Spinal cord (tissue), 10 donors: ENCODE data around the gene AS3MT. TPM values are rescaled to one million over a fixed set of nuclear protein-coding genes. Genes with fewer than 3 reads are reported as not detected.
"Not testable (repeated sequence)": the region's sequence is repeated elsewhere in the genome, so short reads cannot be mapped to it uniquely, and the experiment has no call there.

Experiments used
- DNase-seq, 6 donors: peaks; one replicate each; pipeline versions ENCODE4 v3.0.0 to v3.0.0-alpha.2; 2013 to 2015; ENCODE audit warnings: low spot score in 6 of 6, low read depth in 4 of 6
- H3K27ac ChIP-seq: one replicate; pipeline ENCODE4 v1.5.1; 2013; ENCODE audit warnings: low read depth, low read length, control low read depth
- H3K27me3 ChIP-seq: one replicate; pipeline ENCODE4 v1.6.1; 2013; ENCODE audit warnings: low read length; ENCODE audit not compliant: control insufficient read depth, insufficient read depth
- H3K36me3 ChIP-seq: one replicate; pipeline ENCODE4 v1.6.1; 2013; ENCODE audit warnings: low read length; ENCODE audit not compliant: control insufficient read depth, insufficient read depth
- H3K4me1 ChIP-seq: one replicate; pipeline ENCODE4 v1.6.1; 2013; ENCODE audit warnings: low read length; ENCODE audit not compliant: control insufficient read depth, insufficient read depth
- H3K4me3 ChIP-seq: one replicate; pipeline ENCODE4 v1.5.1; 2013; ENCODE audit warnings: low read depth, low read length, control low read depth
- H3K9me3 ChIP-seq: one replicate; pipeline ENCODE4 v1.6.1; 2013; ENCODE audit warnings: low read length; ENCODE audit not compliant: control insufficient read depth, insufficient read depth
- WGBS: methylation state at CpG from one replicate; pipeline ENCODE4 v1.1.5; 2013; ENCODE audit warnings: missing lambda C conversion rate; ENCODE audit not compliant: insufficient coverage; 5-methylcytosine and 5-hydroxymethylcytosine counted together
- polyA plus RNA-seq, 2 donors: library from polyadenylated mRNA; unstranded; fragments of 120-200 nt; gene quantifications; one replicate each; pipeline ENCODE4 v1.2.1, GENCODE V29; 2013; ENCODE audit not compliant: insufficient read length in 2 of 2
- total RNA-seq, 2 donors: library from RNA; depleted of rRNA in 1 of 2; stranded (reverse); fragments of 120-200 nt in 1 of 2; fragments of >200 nt in 1 of 2; gene quantifications; one replicate each; pipeline versions ENCODE4 v1.2.3 to v1.2.4, GENCODE V29; 2013 to 2014
- donor health status: healthy.

Gene AS3MT
- total and polyA plus RNA-seq, 4 donors: 7.8 to 11.8 (median 10.9) TPM

DNA sequence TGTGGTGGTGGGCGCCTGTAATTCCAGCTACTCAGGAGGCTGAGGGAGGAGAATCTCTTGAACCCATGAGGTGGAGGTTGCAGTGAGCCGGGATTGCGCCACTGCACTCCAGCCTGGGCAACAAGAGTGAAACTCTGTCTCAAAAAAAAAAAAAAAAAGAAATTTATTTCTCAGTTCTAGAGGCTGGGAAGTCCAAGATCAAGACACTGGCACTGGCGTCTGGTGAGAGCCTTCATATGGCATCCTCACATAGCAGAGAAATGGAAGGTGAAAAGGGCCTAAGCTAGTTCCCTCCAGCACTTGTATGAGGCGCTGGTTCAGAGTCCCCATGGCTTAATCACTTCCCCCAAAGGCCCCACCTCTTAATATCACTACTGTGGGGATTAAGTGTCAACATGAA is 59.2 kb downstream of the AS3MT start:
- not testable (repeated sequence) for H3K9me3 ChIP-seq, H3K36me3 ChIP-seq, DNase-seq, H3K4me3 ChIP-seq, H3K27me3 ChIP-seq, H3K4me1 ChIP-seq, H3K27ac ChIP-seq
- WGBS: no CpG with 5 or more reads among the region's 5 CpGs

DNA sequence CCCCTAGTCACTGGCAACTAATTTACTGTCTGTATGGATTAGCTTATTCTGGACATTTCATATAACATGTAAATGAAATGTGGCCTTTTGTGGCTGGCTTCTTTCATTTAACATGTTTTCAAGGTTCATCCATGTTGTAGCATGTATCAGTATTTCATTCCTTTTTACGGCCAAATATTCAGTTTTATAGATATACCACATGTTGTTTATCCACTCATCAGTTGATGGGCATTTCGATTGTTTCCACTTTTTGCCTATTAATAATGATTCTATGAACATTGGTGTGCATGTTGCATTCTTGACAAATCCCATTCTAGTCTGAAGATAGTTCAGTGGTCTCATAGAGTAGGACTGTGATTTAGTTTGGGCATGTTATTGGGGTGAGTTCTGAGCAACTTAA is 61.5 kb downstream of the AS3MT start:
- Histone ChIP-seq H3K27me3 (no peaks in the 10 kb centered on the region), H3K27ac (no peak overlapping the region), H3K9me3 (no peaks in the 10 kb centered on the region), H3K4me1 (no peaks in the 10 kb centered on the region), H3K36me3 (peaks cover 4% of the 10 kb centered on the region), H3K4me3 (no peak overlapping the region)
- no peak for DNase-seq
- WGBS: no CpG with 5 or more reads among the region's 2 CpGs

DNA sequence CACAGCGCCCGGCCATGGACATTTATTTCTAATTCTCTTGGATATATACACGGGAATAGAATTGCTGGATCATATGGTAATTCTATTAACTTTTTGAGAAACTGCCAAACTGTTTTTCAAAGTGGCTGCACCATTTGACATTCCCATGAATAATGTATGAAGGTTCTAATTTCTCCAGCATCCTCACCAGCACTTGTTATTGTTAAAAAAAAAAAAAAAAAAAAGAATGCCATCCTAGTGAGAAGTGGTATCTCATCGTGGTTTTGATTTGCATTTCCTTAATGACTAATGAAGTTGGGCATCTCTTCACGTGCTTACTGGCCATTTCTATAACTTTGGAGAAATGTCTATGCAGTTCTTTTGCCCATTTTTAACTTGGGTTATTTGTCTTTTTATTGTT is 62.4 kb downstream of the AS3MT start:
- Histone ChIP-seq H3K4me3 (no peak overlapping the region), H3K27ac (no peak overlapping the region), H3K4me1 (no peaks in the 10 kb centered on the region), H3K27me3 (no peaks in the 10 kb centered on the region), H3K9me3 (no peaks in the 10 kb centered on the region), H3K36me3 (peaks cover 4% of the 10 kb centered on the region)
- DNase-seq: no peak
- no CpG with 5 or more reads among the region's 5 CpGs for WGBS

DNA sequence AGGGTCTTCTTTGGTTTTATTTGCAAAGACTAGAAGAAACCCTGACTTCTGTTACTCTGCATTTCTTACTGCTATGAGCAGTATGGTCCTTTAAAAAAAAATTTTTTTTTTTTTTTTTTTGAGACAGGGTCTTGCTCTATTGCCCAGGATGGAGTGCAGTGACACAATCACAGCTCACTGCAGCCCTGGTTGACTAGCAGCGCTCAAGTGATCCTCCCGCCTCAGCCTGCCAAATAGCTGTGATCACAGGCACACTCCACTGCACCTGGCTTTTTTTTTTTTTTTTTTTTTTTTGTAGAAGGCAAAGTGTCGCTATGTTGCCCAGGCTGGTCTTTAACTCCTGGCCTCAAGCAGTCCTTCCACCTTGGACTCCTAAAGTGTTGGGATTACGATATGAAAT is 66.2 kb downstream of the AS3MT start:
- no peaks in the 10 kb centered on the region for H3K9me3 ChIP-seq
- WGBS: 100% methylated on average over 1 of the region's 4 CpGs
- H3K27ac ChIP-seq: no peak overlapping the region
- no peaks in the 10 kb centered on the region for H3K27me3 ChIP-seq
- no peak for DNase-seq
- H3K36me3 ChIP-seq: peaks cover 3% of the 10 kb centered on the region
- no peak overlapping the region for H3K4me3 ChIP-seq
- no peaks in the 10 kb centered on the region for H3K4me1 ChIP-seq

DNA sequence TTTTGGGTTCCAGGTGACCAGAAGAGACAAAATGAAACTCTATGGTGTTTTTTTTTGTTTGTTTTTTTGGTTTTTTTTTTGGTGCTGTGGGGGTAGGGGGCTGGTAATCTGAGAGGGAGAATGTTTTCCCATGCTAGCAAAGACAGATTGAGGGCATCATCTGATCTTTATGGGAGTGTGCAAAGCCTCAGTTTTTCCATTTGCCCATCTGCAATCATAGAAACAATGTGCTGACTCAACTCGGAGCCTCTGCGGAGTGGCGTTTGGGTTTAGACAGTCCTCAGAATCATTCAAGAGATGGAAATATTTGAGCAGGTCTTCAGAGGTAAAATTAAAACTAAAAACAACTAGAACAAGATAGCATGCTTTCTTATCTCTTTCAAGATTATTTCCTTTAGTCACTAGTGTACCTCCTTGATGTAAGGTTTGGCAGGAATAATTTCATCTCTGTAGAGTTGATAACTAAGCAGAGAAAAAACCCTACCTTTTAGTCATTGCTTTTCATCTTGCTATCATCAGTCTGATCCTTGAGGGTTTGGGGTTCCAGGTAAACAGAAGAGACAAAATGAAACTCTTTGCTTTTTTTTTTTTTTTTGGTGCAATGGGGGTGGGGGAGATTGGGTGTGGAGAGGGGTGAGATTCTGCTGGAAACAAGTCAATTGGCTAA is 66.8 kb downstream of the AS3MT start:
- H3K4me1 ChIP-seq: no peaks in the 10 kb centered on the region
- H3K27ac ChIP-seq: no peak overlapping the region
- H3K9me3 ChIP-seq: no peaks in the 10 kb centered on the region
- no CpG with 5 or more reads among the region's 3 CpGs for WGBS
- H3K36me3 ChIP-seq: peaks cover 3% of the 10 kb centered on the region
- no peak for DNase-seq
- H3K4me3 ChIP-seq: no peak overlapping the region
- H3K27me3 ChIP-seq: no peaks in the 10 kb centered on the region

DNA sequence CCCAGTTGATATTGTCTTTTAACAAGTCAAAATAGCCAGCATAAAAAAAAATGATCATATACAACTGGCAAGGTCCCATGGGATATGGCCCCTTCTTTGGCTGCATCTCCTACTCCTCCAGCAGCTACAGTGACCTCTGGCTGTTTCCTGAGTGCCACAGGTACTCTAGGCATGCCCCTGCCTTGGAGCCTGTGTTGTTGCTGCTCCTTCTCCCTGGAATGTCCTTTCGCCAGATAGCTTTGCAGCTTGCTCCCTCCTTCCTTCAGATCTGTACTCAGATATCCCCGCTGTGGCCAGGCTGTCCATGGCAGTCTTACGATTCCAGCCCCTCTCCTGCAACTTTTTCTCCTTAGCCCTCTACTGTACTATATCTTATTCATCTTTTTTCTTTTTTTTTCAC is 72.1 kb downstream of the AS3MT start:
- H3K27ac ChIP-seq: no peak overlapping the region
- H3K27me3 ChIP-seq: no peaks in the 10 kb centered on the region
- no peaks in the 10 kb centered on the region for H3K4me1 ChIP-seq
- H3K9me3 ChIP-seq: no peaks in the 10 kb centered on the region
- no peak overlapping the region for H3K4me3 ChIP-seq
- no peak for DNase-seq
- 98% methylated on average over 3 of the region's 3 CpGs for WGBS
- H3K36me3 ChIP-seq: peaks cover 3% of the 10 kb centered on the region

DNA sequence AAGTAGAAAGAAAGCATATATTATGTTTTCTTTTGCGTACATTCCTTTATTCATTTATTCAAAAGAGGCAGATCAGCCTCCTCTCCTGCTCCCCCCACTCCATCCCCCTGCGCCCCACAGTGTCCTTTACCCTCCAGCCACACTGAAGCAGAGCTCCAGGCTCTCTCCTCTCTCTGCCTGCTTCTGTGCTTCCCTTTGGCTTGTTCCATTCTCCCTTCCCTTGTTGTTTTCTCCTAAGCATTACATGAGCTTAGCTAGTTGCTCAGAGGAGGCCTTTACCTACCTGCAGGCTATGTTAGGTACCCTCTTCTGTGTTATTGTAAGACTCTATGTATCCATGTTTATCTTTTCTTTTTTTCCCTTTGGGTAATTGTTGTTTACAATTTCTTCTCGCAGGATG is 76.2 kb downstream of the AS3MT start:
- no peak overlapping the region for H3K27ac ChIP-seq
- H3K4me1 ChIP-seq: no peaks in the 10 kb centered on the region
- no peaks in the 10 kb centered on the region for H3K27me3 ChIP-seq
- no peak overlapping the region for H3K4me3 ChIP-seq
- no peaks in the 10 kb centered on the region for H3K9me3 ChIP-seq
- no peaks in the 10 kb centered on the region for H3K36me3 ChIP-seq
- DNase-seq: no peak
- 100% methylated on average over 1 of the region's 3 CpGs for WGBS

DNA sequence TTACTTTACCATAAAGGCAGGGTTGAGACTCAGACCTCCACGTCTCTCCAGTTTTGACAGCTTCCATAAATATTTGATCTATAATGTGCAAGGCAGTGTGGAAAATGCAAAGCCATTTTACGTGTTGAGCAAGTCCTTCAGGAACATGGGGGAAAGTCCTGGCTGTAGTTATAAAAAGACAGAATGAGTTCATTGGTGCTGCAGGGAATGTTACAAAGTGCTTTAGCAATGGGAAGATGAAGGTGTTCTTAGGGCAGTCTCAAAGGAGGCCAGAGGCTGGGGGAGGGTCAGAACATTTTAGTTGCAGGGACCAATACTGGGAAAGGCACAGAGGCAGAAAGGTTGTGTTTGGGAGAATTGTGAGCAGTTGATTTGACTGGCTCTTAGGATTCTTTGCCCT is 76.7 kb downstream of the AS3MT start:
- DNase-seq: no peak
- H3K27ac ChIP-seq: no peak overlapping the region
- WGBS: 60% methylated on average over 1 of the region's 2 CpGs
- no peaks in the 10 kb centered on the region for H3K27me3 ChIP-seq
- no peaks in the 10 kb centered on the region for H3K4me1 ChIP-seq
- no peak overlapping the region for H3K4me3 ChIP-seq
- no peaks in the 10 kb centered on the region for H3K9me3 ChIP-seq
- no peaks in the 10 kb centered on the region for H3K36me3 ChIP-seq

DNA sequence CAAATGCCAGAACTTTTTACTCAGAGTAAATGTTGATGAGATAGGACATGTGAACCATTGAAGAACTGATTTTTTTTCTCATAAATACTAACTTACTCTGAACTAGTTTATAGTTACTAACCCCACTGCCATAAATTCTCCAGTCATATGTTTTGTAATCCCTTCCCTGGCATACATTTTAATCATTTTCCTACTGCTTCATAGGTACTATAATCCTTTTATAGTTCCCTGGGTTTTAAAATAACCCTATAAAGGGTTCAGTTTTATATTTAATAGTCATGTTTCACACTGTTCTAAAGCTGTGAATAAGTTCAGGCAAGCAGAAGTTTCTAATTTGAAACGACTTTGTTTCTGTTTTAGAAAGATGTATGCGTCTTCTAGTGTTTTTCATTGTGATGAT is 77.7 kb downstream of the AS3MT start:
- H3K36me3 ChIP-seq: no peaks in the 10 kb centered on the region
- no peaks in the 10 kb centered on the region for H3K4me1 ChIP-seq
- H3K9me3 ChIP-seq: no peaks in the 10 kb centered on the region
- WGBS: 100% methylated on average over 1 of the region's 2 CpGs
- H3K27ac ChIP-seq: no peak overlapping the region
- H3K4me3 ChIP-seq: no peak overlapping the region
- H3K27me3 ChIP-seq: no peaks in the 10 kb centered on the region
- no peak for DNase-seq

DNA sequence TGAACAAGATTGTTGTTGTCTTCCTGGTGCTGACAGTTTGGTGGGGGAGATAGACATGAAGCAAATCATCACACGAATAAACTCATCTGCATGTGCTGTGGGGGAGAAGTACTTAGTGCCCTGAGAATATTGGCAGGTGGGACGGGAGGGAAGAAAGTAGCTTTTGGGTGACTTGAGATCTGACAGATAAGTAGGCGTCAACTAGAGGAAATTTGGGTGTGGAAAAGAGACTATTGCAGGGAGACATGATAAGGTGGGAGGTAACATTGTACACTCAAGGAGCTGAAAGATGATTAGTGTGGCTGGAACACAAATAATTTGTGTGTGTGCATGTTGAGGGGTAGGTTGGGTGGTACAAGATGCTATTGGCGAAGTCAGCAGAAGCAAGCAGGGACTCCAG is 78.9 kb downstream of the AS3MT start:
- H3K9me3 ChIP-seq: no peaks in the 10 kb centered on the region
- DNase-seq: no peak
- H3K27ac ChIP-seq: no peak overlapping the region

More for the DNA sequence above, 78.9 kb downstream of the AS3MT start:
- Histone ChIP-seq H3K27me3 (no peaks in the 10 kb centered on the region), H3K36me3 (no peaks in the 10 kb centered on the region), H3K4me1 (no peaks in the 10 kb centered on the region), H3K4me3 (no peak overlapping the region)
- WGBS: 94% methylated on average over 4 of the region's 4 CpGs
